LNCAP (cell line): ENCODE data around the gene CTSC.

Source experiments
- TF ChIP-seq, protein P1 (sequence below): fragments of 450-650 bp; IDR thresholded peaks from 2 replicates; pipeline ENCODE4 v1.5.1; 2017; ENCODE audit warnings: mild to moderate bottlenecking

Gene CTSC

GRCh38 chr11:88337181-88337986 is at the start of gene CTSC:
TSS of gene CTSC (minus strand) at chr11:88337736. CDS start at chr11:88337672, 64 bp downstream.
- TF ChIP-seq, protein P1, sequence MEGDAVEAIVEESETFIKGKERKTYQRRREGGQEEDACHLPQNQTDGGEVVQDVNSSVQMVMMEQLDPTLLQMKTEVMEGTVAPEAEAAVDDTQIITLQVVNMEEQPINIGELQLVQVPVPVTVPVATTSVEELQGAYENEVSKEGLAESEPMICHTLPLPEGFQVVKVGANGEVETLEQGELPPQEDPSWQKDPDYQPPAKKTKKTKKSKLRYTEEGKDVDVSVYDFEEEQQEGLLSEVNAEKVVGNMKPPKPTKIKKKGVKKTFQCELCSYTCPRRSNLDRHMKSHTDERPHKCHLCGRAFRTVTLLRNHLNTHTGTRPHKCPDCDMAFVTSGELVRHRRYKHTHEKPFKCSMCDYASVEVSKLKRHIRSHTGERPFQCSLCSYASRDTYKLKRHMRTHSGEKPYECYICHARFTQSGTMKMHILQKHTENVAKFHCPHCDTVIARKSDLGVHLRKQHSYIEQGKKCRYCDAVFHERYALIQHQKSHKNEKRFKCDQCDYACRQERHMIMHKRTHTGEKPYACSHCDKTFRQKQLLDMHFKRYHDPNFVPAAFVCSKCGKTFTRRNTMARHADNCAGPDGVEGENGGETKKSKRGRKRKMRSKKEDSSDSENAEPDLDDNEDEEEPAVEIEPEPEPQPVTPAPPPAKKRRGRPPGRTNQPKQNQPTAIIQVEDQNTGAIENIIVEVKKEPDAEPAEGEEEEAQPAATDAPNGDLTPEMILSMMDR = no peak

DNA sequence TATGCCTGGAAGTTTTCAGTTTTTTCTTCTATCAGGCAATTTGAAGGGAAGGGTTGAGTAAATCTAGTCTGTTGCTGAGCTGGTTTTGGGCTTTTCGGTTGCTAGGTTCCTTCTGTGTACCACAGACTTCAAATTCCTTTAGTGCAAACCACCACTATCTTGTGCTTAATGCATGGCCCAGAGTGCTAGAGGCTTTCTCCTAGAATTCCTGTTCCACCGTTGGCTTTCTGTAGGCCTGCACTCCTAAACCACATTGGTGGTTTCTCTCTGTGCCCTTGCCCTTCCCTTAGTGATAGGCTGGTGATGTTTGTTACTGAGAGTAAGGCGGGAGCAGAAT is 47.1 kb upstream of the CTSC start:
- TF ChIP-seq, protein P1 = no peak

DNA sequence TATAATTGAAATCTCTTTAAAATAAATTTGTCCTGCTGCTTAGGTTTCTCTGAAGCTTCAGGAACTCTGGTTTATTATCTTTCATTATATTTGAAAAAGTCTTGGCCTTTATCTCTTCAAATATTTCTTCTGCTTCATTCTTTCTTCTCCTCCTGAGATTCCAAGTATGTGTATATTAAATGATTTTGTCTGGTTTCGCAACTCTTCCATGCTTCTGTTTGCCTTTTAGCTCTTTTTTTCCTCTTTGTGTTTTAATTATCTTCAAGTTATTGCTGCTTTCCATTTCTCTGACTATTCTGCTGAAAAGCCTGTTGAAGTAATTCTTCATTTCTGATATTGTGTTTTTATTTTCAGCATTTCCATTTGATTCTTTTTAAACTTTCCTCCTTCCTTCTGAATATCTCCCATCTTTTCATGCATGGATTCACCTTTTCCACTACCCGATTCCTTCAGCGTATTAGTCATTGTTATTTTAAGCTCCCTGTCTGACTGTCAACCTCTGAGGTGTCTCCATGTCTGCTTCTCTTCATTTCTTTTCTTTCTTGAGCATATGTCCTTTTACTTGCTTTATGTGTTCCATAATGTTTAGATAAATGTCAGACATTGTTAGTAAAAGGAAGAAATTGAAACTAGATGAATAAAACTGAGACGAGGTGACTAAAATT is 46.6 kb upstream of the CTSC start:
- TF ChIP-seq, protein P1 = no peak

- TF ChIP-seq, protein P1 = no peak
Measured at GRCh38 chr11:88383447-88383846, 45.9 kb upstream of the CTSC start.

GRCh38 chr11:88379130-88379529 is 41.6 kb upstream of the CTSC start:
- TF ChIP-seq, protein P1 = no peak

DNA sequence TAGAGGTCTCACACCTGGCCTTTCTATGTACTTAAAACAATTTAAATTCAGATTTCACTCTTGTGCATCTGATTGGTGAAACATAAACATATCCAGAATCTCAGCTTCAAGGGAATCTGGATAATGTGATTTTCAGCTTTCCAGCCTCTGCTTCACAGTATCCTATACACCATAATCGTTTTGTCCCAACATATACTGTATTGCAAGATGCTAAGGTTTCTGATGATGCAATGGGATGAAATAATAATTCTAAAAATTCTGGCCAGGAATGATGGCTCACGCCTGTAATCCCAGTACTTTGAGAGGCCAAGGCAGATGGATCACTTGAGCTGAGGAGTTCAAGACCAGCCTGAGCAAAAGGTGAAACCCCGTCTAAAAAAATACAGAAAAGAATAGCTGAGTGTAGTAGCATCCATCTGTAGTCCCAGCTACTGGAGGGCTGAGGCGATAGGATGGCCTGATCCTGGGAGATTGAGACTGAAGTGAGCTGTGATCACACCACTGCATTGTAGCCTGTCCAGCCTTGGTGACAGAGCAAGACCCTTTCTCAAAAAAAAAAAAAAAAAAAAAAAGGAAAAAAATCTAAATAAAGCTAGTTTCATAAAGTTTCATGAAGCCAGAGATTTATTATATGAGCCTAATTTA is 41.0 kb upstream of the CTSC start:
- TF ChIP-seq, protein P1 = no peak

GRCh38 chr11:88377646-88378045 is 40.1 kb upstream of the CTSC start:
- TF ChIP-seq, protein P1 = no peak
